Measurements from ENCODE around the gene ITPKB.
A peak's percentile ranks its signal among the peaks of the same experiment; 100 is the strongest.

ITPKB gene

DNA sequence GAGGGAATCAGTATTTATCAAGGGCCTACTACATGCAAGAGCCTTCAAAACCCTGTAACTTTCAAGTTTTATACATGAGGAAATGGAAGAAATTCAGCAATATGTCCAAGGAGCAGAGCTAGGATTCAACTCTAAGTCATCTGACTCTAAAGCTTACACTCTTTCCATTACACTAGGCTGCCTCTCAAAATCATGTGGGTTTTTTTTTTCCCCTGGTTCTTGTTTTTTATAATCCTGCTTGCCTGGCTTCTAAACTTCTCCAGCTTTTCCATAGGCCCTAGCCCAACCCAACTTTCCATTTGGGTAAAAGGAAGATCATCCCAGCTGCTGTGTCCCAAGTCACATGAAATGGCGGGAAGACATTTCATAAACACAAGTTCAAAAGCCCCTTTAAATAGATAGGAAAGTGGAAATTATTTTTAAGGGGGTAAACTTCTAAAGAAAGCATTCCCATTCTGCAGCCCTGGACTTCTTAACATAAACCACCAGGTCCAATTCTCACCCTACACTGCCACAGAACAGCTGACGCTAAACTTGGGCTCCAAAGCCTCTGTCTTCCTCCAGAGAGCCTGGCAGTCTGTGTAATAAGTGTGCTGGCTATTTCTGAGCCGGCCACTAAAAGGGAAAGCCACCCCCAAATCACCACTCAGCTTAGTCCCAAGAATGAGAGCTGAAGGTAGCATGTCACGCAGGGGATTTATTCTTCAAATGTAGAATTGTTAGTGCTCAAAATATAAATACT is 46.9 kb downstream of the ITPKB start:
- no peak overlapping the region for H3K4me3 ChIP-seq (replicated peaks; ENCODE audit: low read depth, low read length)
- no peak for DNase-seq (ENCODE audit: low read depth)
- TF ChIP-seq, protein P1, sequence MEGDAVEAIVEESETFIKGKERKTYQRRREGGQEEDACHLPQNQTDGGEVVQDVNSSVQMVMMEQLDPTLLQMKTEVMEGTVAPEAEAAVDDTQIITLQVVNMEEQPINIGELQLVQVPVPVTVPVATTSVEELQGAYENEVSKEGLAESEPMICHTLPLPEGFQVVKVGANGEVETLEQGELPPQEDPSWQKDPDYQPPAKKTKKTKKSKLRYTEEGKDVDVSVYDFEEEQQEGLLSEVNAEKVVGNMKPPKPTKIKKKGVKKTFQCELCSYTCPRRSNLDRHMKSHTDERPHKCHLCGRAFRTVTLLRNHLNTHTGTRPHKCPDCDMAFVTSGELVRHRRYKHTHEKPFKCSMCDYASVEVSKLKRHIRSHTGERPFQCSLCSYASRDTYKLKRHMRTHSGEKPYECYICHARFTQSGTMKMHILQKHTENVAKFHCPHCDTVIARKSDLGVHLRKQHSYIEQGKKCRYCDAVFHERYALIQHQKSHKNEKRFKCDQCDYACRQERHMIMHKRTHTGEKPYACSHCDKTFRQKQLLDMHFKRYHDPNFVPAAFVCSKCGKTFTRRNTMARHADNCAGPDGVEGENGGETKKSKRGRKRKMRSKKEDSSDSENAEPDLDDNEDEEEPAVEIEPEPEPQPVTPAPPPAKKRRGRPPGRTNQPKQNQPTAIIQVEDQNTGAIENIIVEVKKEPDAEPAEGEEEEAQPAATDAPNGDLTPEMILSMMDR (IDR thresholded peaks at IDR 0.05; ENCODE audit: low read length, missing control alignments) = no peak

DNA sequence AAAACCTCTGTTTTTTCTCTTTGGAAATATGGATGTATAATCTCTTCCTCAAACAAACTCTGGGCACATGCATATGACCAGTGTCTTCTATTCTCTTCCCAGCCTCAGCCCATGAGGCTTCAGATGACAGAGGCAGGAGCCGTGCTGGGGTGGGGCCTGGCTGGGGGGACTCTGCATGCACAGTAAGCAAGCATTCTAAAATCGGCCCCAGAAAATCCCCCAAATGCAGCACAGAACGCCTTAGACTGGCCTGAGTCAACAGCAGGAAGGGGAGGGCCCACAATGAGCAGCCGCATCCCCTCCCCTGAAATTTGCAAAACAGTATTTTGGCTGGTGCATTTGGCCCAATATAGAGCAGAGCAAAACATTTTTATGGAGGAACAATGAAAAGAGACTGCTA is 47.8 kb downstream of the ITPKB start:
- no peak overlapping the region for H3K4me3 ChIP-seq (replicated peaks; ENCODE audit: low read depth, low read length)
- TF ChIP-seq, protein P1 (IDR thresholded peaks at IDR 0.05; ENCODE audit: low read length, missing control alignments) = no peak
- no peak for DNase-seq (ENCODE audit: low read depth)

DNA sequence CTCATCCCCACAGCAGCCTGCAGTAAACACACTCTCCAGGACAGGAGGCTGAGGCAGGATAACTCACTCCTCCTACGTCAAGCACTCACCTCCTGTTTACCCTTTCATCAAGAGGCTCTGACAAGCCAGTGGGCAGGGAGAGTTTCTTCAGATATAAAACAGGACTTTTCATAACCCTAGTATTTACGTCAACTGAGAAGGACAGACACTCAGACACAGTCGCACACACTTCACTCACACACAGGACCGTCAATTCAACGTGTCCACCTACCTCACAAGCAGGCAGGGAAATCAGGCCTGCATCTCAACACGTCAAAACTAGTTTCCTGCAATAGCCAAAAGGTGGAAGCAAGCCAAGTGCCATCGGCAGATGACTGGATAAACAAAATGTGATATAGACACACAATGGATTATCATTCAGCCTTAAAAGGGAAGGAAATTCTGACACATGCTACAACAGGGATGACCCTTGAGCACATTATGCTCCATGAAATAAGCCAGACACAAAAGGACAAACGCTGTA is 48.6 kb downstream of the ITPKB start:
- TF ChIP-seq, protein P1 (IDR thresholded peaks at IDR 0.05; ENCODE audit: low read length, missing control alignments) = no peak
- peak; percentile 50 for DNase-seq (ENCODE audit: low read depth)
- no peak overlapping the region for H3K4me3 ChIP-seq (replicated peaks; ENCODE audit: low read depth, low read length)

DNA sequence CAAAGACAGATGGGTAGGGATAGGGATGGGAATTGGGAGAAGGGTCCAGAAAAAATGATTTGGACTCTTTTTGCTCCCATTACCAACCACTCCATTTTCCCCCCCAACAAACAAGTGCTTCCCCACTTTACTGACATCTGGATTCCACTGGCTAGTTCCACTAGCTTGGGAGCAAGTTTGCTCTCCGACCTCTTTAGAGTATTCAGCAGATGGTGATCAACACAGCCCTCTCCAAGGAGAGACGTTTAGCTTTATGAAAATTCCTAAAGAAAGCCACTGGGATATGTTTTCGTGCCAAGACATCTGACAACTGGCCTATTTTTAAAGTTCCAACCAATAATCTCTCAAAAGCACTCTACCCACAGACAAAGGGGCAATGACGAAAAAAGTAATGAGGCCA is 50.3 kb downstream of the ITPKB start:
- no peak overlapping the region for H3K4me3 ChIP-seq (replicated peaks; ENCODE audit: low read depth, low read length)
- no peak for DNase-seq (ENCODE audit: low read depth)
- TF ChIP-seq, protein P1 (IDR thresholded peaks at IDR 0.05; ENCODE audit: low read length, missing control alignments) = no peak

DNA sequence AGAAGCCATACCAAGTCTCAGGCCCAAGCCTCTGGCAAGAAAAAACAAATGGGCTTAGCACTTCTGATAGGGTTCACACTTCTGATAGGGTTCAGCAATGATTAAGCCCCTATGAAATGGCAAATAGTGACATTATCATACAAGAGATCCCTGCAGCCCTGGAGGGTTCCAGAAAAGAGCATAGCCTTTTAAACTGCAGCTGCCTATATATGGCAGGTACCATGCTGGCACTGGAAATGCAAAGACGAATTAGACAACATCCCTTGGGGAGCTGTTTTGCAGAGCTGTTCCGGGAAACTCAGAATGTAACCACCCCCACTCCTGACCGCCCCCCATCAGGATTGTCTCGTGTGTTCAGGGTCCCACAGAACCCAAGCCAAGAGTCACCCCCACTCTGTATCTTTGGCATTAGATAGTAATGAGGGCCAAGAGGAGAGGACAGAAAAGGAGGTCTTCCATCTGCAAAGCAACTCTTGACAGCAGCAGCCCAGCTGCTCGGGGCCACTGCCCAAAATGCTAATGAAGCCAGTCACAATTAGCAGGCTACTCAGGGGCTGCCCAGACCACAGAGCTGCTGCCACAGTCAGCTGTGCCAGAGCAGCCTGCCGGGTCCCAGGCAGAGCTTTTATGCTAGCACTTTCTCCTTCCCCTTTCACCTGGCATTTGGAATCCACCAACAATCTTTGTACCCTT is 50.9 kb downstream of the ITPKB start:
- DNase-seq (ENCODE audit: low read depth) = no peak
- TF ChIP-seq, protein P1 (IDR thresholded peaks at IDR 0.05; ENCODE audit: low read length, missing control alignments) = no peak
- no peak overlapping the region for H3K4me3 ChIP-seq (replicated peaks; ENCODE audit: low read depth, low read length)

DNA sequence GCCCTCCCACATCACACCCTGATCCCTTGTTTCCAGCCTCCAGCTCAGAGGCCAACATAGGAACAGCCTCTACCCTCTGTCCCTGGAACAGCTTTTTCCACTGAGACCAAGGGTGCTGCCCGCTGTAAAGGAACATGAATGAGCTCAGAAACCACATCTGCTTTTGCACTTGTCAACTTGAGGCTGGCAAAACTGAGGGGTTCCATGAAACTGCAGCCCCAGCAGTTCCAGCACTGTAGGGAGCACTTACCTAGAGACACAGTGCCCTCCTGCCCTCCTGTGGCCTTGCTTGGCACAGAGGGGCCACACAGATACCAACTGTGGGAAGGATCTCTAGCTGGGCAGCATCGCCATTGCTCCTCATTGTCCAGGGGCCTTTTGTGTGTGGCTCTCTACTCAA is 51.7 kb downstream of the ITPKB start:
- no peak overlapping the region for H3K4me3 ChIP-seq (replicated peaks; ENCODE audit: low read depth, low read length)
- DNase-seq (ENCODE audit: low read depth) = no peak
- TF ChIP-seq, protein P1 (IDR thresholded peaks at IDR 0.05; ENCODE audit: low read length, missing control alignments) = no peak
